Thoracic aorta (tissue), 2 donors: ENCODE measurements around the gene CPEB3. TPM values are rescaled to one million over a fixed set of nuclear protein-coding genes. Genes with fewer than 3 reads are reported as not detected.

Source experiments
- ATAC-seq: fragments of 150-250 bp; one replicate; pipeline ENCODE4 v1.8.0; 2017; ENCODE audit warnings: low read depth; ENCODE audit not compliant: insufficient number of reproducible peaks, low FRiP score
- DNase-seq: peaks from one replicate; pipeline ENCODE4 v3.0.0-alpha.2; 2020; ENCODE audit warnings: low spot score
- H3K27ac ChIP-seq, 2 donors: fragments of 200-600 bp; sonication (generic); 1 replicate in 1 of 2; 2 replicates in 1 of 2; pipeline ENCODE4 v1.5.1; 2016; ENCODE audit warnings: mild to moderate bottlenecking in 2 of 2, moderate library complexity in 2 of 2
- H3K27me3 ChIP-seq: fragments of 200-600 bp; sonication (generic); replicated peaks from 2 replicates; pipeline ENCODE4 v1.6.0; 2016; ENCODE audit warnings: mild to moderate bottlenecking; ENCODE audit not compliant: insufficient read depth
- H3K36me3 ChIP-seq: fragments of 200-600 bp; sonication (generic); one replicate; pipeline ENCODE4 v1.5.1; 2016
- H3K4me1 ChIP-seq, 2 donors: fragments of 200-600 bp; sonication (generic); 1 replicate in 1 of 2; 2 replicates in 1 of 2; pipeline versions ENCODE4 v1.5.1 to v1.6.0; 2016; ENCODE audit warnings: low read depth in 2 of 2, mild to moderate bottlenecking in 1 of 2; ENCODE audit not compliant: control insufficient read depth in 1 of 2
- H3K4me3 ChIP-seq: fragments of 200-600 bp; sonication (generic); 2 replicates; pipeline ENCODE4 v1.5.1; 2016; ENCODE audit warnings: mild to moderate bottlenecking
- H3K9me3 ChIP-seq: fragments of 200-600 bp; sonication (generic); 2 replicates; pipeline ENCODE4 v1.5.1; 2016
- CTCF ChIP-seq: fragments of 200-600 bp; sonication (generic); IDR thresholded peaks from one replicate; pipeline ENCODE4 v1.5.1; 2019; ENCODE audit warnings: antibody characterized with exemption
- total RNA-seq, 2 donors: library from RNA; depleted of rRNA; stranded (reverse); fragments of >200 nt; gene quantifications; one replicate each; pipeline versions ENCODE4 v1.1.0 to v1.2.3, GENCODE V29; 2016

CPEB3 gene
- total RNA-seq, 2 donors from 2014 or later, result 6.8 to 12.2 TPM

- no peak for ATAC-seq
Measured at GRCh38 chr10:92202536-92202935, 88.3 kb downstream of the CPEB3 start.

GRCh38 chr10:92200564-92200963 is 90.3 kb downstream of the CPEB3 start:
- Histone ChIP-seq H3K36me3 (no peaks in the 10 kb centered on the region), H3K4me1 (no peaks in the 10 kb centered on the region), H3K4me3 (no peak overlapping the region), H3K9me3 (no peaks in the 10 kb centered on the region), H3K27me3 (no peaks in the 10 kb centered on the region), H3K27ac (no peak overlapping the region)
- ATAC-seq, result no peak
- TF ChIP-seq CTCF, result no peak
- no peak for DNase-seq

More at GRCh38 chr10:92202536-92202935, 88.3 kb downstream of the CPEB3 start:
- no peak overlapping the region for H3K27ac ChIP-seq
- no peak for DNase-seq
- peaks cover 0 to under 1% of the 10 kb centered on the region in 2 donors for H3K4me1 ChIP-seq
- no peak for TF ChIP-seq CTCF
- no peaks in the 10 kb centered on the region for H3K36me3 ChIP-seq
- no peaks in the 10 kb centered on the region for H3K27me3 ChIP-seq
- H3K9me3 ChIP-seq, result no peaks in the 10 kb centered on the region
- H3K4me3 ChIP-seq, result no peak overlapping the region

GRCh38 chr10:92187101-92187500 is 103.8 kb downstream of the CPEB3 start:
- Histone ChIP-seq H3K4me1 (peaks cover 0 to 4% of the 10 kb centered on the region in 2 donors), H3K27me3 (no peaks in the 10 kb centered on the region), H3K27ac (no peak overlapping the region), H3K4me3 (no peak overlapping the region), H3K36me3 (no peaks in the 10 kb centered on the region), H3K9me3 (no peaks in the 10 kb centered on the region)
- DNase-seq (no peak), ATAC-seq (no peak)
- no peak for TF ChIP-seq CTCF

GRCh38 chr10:92184977-92185376 is 105.9 kb downstream of the CPEB3 start:
- TF ChIP-seq CTCF, result no peak
- no peak for ATAC-seq
- Histone ChIP-seq H3K27me3 (no peaks in the 10 kb centered on the region), H3K4me1 (peaks cover 0 to 4% of the 10 kb centered on the region in 2 donors), H3K36me3 (no peaks in the 10 kb centered on the region), H3K27ac (no peak overlapping the region), H3K9me3 (no peaks in the 10 kb centered on the region), H3K4me3 (no peak overlapping the region)
- no peak for DNase-seq

GRCh38 chr10:92183199-92183598 is 107.7 kb downstream of the CPEB3 start:
- H3K36me3 ChIP-seq, result no peaks in the 10 kb centered on the region
- DNase-seq (no peak), ATAC-seq (no peak)
- no peaks in the 10 kb centered on the region for H3K9me3 ChIP-seq
- no peak overlapping the region for H3K27ac ChIP-seq
- no peak for TF ChIP-seq CTCF
- peaks cover 0 to 4% of the 10 kb centered on the region in 2 donors for H3K4me1 ChIP-seq
- H3K27me3 ChIP-seq, result no peaks in the 10 kb centered on the region
- no peak overlapping the region for H3K4me3 ChIP-seq
